Muscle of back (tissue), 13 donors: ENCODE data around the gene MAPKAPK2. TPM values are rescaled to one million over a fixed set of nuclear protein-coding genes. Genes with fewer than 3 reads are reported as not detected.
A peak's percentile ranks its signal among the peaks of the same experiment; 100 is the strongest.
"Not testable (repeated sequence)": the region's sequence is repeated elsewhere in the genome, so short reads cannot be mapped to it uniquely, and the experiment has no call there.

ENCODE experiments used
- DNase-seq, 3 donors: peaks; one replicate each; pipeline versions ENCODE4 v3.0.0 to v3.0.0-alpha.2; 2013
- long read RNA-seq, 9 donors: transcript quantifications; one replicate each; lab custom pipeline, GENCODE V29; 2026
- polyA plus RNA-seq, 10 donors: library from polyadenylated mRNA; unstranded; fragments of 120-200 nt; gene quantifications; one replicate each; pipeline ENCODE4 v1.2.1, GENCODE V29; 2013; ENCODE audit not compliant: insufficient read length in 10 of 10

MAPKAPK2 gene
- polyA plus RNA-seq: 10 to 100 TPM; 62.6 to 77.4 (median 72.0) TPM
- long read RNA-seq, donor 1, transcript MAPKAPK2-202 (10 exons, 2,961 nt): major isoform, 19 of 50 reads
- long read RNA-seq, donor 1, partial matches to known transcripts: 31 of 50 reads
- long read RNA-seq, donor 1, other reads (novel, unspliced or antisense): 0 of 50 reads
- long read RNA-seq, donor 2, transcript MAPKAPK2-202 (10 exons, 2,961 nt): major isoform, 14 of 14 reads
- long read RNA-seq, donor 2, partial matches to known transcripts: 0 of 14 reads
- long read RNA-seq, donor 2, other reads (novel, unspliced or antisense): 0 of 14 reads
- long read RNA-seq, donor 3: 0 reads
- long read RNA-seq, donor 4, transcript MAPKAPK2-202 (10 exons, 2,961 nt): major isoform, 15 of 15 reads
- long read RNA-seq, donor 4, partial matches to known transcripts: 0 of 15 reads
- long read RNA-seq, donor 4, other reads (novel, unspliced or antisense): 0 of 15 reads
- long read RNA-seq, donor 5, transcript MAPKAPK2-202 (10 exons, 2,961 nt): major isoform, 9 of 27 reads
- long read RNA-seq, donor 5, partial matches to known transcripts: 18 of 27 reads
- long read RNA-seq, donor 5, other reads (novel, unspliced or antisense): 0 of 27 reads
- long read RNA-seq, donor 6, transcript MAPKAPK2-202 (10 exons, 2,961 nt): major isoform, 19 of 24 reads
- long read RNA-seq, donor 6, partial matches to known transcripts: 5 of 24 reads
- long read RNA-seq, donor 6, other reads (novel, unspliced or antisense): 0 of 24 reads
- long read RNA-seq, donor 7, transcript MAPKAPK2-202 (10 exons, 2,961 nt): major isoform, 11 of 24 reads
- long read RNA-seq, donor 7, partial matches to known transcripts: 13 of 24 reads
- long read RNA-seq, donor 7, other reads (novel, unspliced or antisense): 0 of 24 reads
- long read RNA-seq, donor 8, partial matches to known transcripts: 0 of 4 reads
- long read RNA-seq, donor 8, other reads (novel, unspliced or antisense): 0 of 4 reads
- long read RNA-seq, donor 9, partial matches to known transcripts: 0 of 2 reads
- long read RNA-seq, donor 9, other reads (novel, unspliced or antisense): 0 of 2 reads

DNA sequence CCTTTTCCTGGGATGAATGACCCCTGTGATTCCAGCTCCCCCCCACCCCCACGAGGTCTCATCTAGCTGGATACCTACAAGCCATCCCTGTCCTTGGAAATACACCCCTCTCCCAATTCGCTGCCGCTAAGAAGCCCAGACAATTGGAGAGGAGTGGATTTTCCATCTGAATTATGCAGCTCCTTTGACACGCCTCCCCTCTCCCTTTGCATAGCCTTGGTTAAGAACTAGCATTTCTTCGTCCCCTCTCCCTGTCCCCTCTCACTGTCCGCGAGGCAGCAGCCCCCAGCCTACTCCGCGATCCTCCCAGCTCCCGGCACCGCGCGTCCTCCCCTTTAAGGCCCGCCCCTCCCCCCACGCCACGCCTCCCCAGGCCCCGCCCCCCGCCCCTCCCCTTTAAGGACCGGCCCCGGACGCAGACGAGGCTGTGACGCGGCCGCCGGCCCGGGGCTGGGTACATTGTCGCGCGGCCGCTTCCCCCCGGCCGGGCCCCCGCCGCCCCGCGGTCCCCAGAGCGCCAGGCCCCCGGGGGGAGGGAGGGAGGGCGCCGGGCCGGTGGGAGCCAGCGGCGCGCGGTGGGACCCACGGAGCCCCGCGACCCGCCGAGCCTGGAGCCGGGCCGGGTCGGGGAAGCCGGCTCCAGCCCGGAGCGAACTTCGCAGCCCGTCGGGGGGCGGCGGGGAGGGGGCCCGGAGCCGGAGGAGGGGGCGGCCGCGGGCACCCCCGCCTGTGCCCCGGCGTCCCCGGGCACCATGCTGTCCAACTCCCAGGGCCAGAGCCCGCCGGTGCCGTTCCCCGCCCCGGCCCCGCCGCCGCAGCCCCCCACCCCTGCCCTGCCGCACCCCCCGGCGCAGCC, at the start of gene MAPKAPK2:
Gene MAPKAPK2, plus strand, starts transcription at position 428 of the 856 bp plus-strand sequence. Its CDS starts 325 bp downstream, at position 753.
- DNase-seq: peak; percentile 63 to 83 (median 75)

DNA sequence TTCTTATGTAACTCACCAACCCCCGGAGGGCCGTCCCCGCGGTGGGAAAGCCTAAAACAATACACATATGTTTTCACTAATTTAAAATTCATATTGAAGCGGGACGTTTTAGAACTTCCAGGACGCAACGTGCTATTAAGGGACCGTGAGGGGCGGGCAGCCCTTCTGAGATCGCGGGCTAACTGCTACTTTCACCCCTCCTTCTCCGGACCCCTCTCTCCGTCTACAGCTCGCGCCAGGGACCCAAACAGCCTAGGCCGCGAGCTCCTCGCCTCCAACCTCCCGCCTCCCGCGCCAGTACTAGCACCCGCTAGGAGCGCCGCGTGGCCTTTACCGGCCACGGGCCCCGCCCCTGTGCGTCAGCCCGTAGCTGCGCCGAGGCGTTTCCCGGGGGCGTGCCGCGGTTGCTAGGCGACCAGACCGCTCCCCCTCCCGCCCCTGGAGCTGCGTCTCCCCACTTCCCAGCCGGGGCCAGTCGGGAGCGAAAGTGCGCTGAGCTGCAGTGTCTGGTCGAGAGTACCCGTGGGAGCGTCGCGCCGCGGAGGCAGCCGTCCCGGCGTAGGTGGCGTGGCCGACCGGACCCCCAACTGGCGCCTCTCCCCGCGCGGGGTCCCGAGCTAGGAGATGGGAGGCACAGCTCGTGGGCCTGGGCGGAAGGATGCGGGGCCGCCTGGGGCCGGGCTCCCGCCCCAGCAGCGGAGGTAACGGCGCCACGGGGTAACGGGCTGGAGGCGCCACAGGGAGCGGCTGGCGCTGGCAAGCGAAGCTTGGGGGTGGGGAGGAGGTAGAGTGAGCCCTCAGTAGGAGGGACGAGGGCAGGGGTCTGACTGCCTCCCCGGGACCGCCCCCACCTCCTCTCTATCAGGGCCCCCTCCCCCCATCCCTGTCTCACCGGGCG, 49.4 kb upstream of the MAPKAPK2 start, which contains the start of gene DYRK3:
Gene DYRK3, plus strand, starts transcription at position 457 of the 898 bp plus-strand sequence. Its CDS starts 168 bp downstream, at position 625.
- DNase-seq: peak; percentile 89 to 96 (median 93)

DNA sequence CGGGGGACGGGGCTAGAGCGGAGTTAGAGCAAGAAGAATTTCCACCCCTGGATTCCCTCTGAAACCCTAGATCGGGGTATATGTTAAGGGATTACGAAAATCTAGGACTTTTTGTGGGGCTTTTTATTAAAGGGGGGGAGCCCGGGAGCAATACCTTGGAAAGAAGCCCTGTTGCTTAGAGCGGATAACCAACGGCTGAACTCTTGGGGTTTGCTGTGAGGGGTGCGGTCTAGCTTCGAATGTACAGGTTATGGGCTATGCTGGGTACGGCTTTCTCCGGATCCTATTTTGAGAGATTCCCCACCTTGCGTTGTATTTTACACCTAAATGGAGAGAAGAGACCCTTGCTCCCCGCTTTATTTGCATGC, 48.7 kb upstream of the MAPKAPK2 start:
- no peak for DNase-seq

DNA sequence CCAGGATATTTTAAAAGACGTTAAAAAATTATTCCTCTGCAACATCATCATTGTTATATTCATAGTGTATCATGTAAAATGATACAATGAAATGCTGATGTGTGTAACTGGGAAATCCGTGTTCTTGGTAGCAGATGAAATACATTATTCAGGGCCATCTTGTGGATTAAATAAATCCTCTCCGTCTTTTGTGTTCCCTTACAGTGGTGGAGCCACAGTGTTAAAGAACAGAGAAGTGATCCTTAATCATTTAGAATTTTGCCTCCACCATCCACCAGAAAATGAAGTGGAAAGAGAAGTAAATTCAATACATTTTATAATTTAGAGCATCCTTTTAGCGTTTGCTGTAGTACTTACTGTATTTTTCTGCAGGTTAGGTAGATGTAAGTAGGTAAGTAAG, 48.0 kb upstream of the MAPKAPK2 start:
- no peak for DNase-seq

DNA sequence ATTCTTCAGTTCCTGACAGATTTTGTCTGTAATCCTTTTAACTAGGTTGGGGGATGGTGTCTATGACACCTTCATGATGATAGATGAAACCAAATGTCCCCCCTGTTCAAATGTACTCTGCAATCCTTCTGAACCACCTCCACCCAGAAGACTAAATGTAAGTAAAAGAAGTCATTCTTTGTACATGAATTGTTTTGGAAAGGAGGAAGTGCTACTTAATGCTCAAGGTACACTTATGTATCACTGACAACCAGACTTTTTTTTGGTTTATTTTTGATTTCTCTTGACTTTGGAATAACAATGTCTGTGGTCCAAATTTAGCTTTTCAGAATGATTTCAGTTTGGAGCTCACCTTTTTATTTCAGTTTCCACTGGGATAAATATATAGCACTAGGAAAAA, 47.1 kb upstream of the MAPKAPK2 start:
- DNase-seq: no peak

DNA sequence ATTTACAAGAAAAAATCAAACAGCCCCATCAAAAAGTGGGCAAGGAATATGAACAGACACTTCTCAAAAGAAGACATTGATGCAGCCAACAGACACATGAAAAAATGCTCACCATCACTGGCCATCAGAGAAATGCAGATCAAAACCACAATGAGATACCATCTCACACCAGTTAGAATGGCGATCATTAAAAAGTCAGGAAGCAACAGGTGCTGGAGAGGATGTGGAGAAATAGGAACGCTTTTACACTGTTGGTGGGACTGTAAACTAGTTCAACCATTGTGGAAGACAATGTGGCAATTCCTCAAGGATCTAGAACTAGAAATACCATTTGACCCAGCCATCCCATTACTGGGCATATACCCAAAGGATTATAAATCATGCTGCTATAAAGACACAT, 42.6 kb upstream of the MAPKAPK2 start:
- not testable (repeated sequence) for DNase-seq

DNA sequence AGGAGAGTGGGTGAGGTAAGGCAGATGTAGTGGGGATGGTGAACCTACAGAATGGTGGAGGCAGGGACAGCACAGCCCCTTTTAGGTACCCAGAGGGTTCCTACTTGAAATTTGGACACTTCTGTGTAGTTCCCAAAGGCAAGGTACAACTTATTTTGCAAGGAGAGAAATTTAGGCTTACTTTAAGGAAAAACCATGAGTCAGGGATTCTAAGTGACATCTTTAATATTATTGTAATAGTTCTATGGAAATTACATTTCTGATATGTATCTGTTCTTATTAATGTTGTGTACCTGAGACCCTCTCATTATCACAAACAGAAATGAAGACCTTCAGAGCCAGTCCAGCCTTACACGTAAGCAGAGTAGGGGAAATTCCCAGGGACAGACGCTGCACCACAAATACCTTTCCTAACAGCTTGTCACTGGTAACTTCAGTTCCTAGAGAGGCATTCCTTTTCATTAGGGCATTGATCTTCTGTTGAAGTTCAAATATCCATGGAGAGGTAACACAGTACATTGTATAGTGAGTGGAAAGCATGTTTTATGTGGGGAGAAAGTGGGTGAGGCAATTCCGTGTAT, 41.5 kb upstream of the MAPKAPK2 start:
- no peak for DNase-seq

DNA sequence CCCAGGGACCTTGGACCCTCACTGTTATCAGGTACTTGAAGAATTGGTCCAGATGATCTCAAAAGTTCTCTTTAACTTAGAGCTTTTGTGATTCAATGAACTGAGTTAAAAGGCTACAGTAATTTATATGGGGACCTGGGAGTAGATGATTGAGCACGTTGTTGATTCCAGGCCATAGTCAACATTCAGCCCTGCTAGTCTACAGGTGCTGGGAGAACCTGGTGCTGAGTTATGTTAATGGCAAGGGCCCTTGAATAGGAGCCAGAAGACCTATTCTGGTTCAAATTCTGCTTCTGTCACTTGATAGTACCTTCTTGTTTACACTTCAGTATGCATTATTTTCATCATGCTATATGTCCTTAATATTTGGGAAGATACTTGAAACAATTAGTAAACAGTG, 38.2 kb upstream of the MAPKAPK2 start:
- DNase-seq: no peak

DNA sequence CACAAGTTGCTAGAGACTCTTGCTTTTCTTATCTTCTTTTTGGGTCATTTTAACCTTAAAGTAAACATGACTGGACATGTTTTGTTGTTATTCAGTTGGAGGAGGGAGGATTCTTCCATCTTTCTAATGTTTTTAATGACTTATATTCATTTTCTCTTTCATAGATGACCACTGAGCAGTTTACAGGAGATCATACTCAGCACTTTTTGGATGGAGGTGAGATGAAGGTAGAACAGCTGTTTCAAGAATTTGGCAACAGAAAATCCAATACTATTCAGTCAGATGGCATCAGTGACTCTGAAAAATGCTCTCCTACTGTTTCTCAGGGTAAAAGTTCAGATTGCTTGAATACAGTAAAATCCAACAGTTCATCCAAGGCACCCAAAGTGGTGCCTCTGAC, 37.5 kb upstream of the MAPKAPK2 start:
- DNase-seq: no peak

DNA sequence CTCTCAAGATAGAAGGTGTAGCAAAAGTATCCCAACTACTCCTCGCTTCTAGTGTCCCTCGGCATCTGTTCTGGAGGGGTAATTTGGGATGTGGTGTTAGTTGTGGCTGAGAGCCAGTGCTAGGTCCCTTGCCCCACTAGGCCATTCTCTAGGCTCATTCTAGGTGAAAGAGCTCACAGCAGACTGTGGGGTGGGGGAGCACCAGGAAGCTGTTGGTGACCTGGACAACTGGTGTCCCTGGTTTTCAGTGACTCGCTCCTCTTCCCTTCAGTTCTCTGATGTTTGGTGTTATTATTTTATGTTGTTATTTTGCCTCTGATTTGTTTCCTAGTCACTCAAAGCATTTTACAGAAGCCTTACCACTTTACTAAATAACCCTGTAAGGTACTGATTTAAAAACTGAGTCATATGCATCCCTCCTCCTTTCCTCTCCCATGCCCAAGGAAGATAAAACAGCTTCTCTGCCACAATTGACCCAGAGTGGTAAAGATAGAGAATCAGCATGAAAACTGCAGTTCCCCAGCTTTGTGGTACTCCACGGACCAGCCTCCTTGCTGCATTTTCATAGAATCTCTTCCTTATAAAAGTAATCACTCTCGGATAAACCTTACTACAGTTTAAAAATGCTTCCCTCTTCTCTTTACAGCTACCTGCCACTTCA, 35.3 kb upstream of the MAPKAPK2 start:
- DNase-seq: no peak

DNA sequence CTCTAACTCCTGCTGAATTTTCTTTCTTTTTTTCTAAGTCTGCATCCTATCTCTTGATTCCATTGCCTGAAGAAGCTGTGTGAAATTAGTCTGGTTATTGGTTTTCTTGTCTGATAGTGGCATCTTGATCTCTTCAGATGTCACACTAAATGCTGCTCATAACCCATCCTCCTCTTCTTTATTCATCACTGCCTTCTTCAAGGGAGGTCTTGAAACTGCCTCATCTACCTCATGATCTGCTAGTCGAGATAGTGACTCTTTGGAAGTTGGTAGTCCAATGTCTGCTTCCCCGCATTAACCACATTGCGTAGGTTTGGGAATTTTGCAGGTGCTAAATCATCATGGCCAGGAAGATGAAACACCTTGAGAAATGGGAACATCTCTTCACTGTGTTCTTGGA, 33.7 kb upstream of the MAPKAPK2 start:
- no peak for DNase-seq

DNA sequence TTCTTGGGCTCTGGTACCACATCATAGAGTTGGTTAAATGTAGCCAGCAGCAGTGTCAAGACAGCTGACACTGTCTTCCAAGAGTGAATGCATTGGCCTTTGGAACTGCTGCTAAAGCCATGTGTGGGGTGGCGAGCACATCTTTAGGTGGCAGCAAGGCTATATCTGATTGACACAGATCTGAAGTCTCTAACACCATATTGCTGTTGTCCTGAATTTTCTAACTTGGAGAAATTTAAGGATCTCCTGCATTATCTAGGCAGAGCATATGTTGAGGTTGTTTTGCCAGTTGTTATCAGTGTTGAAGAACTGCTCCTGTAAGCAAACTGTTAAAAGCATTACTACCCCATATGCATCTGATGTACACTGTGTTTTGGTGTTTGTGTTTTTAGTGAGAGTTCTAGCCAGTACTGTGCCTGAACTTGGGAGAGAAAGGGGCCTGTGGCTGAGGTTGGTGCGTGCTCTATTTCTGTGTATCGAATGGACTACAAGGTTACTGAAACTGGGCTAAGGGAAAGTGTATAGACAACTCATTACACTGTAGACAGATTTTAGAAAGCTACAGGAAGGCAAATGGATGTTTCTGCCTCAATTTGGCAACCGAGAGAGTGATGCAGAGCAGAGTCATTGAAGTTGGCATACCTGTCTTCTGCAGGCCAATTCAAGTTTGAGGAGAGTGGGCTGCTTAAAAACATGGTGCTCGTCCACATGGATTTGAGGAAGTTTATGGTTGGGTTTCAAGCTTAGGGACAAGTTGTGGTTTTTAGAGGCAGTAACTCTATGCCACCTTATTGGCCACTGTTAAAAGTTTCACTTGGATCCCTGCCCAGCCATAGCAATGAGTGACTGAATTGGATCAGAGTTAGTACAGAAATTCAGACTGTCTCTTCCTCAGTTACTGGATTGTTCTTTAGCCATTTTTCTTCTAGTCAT, 32.5 kb upstream of the MAPKAPK2 start:
- no peak for DNase-seq

DNA sequence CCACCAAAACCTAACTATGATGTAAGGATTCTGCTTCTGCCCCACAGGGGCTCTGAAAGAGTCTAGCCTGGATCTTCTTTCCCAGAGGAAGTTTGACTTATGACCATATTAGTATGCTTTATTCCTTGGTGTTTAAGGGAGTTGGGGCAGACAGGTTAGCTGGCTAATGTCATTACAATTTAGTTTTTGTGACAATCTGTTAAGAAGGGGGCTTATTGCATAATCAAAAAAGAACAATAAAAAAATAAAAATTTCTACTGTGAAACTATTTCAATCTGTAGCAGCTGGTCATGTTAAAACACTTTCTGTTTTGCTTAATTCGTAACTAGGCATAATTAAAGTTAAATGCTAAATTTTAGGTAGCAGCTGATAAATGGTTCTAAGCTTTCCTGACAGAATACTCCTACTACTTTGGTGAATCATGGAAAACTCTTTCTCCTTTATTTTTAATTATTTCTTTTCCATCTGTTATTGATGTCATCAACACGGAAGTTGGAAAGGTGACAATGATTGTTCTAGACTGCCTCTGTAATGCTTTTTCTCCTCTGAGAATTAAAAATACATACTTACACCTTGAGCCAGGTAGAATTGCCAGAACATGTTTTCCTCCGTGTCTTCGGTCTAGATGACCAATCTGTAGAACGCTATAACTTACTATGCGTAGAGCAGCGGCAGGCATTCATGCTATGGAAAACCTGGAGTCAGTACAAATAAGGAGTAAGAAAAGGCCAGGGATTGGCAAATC, 30.8 kb upstream of the MAPKAPK2 start:
- no peak for DNase-seq

DNA sequence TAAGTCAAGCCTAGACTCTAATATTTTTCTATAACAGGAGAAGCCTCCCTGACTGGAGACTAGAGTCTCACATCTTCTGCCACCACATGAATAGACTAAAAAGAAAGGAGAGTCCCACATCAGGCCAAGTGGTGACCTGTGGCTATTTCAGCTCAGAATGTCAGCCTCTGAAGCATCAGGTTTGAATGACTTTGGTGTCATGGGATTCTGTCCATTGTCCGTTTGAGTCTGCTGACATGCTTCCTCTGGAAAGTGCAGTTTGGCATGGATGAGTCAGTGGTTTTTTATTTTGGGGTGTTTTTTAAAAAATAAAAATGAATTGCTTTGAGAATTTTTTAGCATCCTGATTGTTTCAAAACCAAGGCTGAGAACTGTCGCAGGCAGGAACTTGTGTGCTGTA, 29.9 kb upstream of the MAPKAPK2 start:
- DNase-seq: no peak

DNA sequence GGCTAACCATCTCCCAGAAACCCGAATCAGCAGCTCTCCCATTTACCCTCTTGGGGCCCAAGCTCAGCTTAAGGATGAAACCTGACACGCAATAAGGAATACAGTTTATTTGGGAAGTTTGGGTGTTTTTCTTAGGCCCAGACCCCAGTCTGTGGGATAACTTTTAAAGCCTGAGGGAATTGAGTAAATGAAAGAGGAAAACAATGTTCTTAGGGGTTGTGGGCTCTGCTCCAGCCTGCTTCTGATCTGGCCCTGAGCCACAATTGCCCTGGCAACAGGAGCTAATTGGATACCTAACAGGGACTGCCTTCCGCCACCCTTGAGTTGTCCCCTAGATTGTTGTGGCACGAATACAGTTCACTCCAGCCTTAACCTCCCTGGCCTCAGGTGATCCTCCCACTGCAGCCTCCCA, 29.2 kb upstream of the MAPKAPK2 start:
- no peak for DNase-seq

DNA sequence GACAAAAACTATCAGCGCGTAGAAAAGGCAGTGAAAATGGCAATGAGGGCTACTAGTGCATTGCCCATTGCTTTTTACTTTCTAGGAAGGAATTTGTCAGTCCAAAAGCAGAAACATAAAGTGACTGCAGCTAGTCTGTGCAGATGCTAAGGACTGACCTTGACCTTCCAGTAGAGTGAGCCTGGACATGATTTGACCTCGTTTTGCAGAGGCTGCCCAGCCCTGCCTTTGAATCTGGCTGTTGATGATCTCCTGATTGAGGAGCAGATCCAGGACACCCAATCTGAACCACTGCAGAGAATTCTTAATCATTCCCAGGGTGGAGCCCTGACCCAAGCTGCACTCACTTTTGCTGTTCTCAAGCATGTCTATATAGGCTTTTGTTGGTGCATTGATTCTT, 27.8 kb upstream of the MAPKAPK2 start:
- DNase-seq: no peak

DNA sequence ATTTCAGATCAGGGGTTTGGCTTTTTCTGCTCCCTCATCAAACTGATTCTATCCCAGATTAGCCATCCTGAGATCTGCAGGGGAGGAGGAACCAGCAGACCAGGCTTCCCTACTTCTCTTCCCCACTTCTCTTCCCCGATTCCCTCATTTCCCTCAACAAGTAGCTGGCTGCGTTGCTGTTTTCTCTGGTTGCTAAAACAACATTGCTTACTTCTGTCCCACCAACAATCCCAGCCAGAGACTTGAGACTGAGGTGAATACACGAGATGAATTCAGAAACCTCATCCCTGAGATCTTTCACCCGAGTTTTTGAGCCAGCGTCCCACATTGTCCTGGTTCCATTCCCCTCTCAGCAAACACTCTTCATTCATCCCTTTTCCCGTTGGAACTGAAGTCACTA, 27.0 kb upstream of the MAPKAPK2 start:
- DNase-seq: peak in 1 of 3 donors; percentile 46
